PFSK-1 (cell line): ENCODE measurements around the gene RSPH1.

Experiments
- FOXP2 ChIP-seq: optimal IDR thresholded peaks from 2 replicates; pipeline ENCODE3; 2011; ENCODE audit warnings: borderline replicate concordance, control low read depth, inconsistent platforms; ENCODE audit not compliant: insufficient read depth; ENCODE audit errors: extremely low read length, extremely low read depth
- POLR2AphosphoS5 ChIP-seq: IDR thresholded peaks from 2 replicates; pipeline ENCODE4 v1.6.1; 2012; ENCODE audit warnings: low read depth, mild to moderate bottlenecking, control low read depth, low read length, moderate library complexity
- REST ChIP-seq, 2 experiments: IDR thresholded peaks; 2 replicates each; pipeline versions ENCODE4 v1.6.1 to v1.8.0; 2011 to 2012; ENCODE audit warnings: low read depth in 2 of 2, low read length in 2 of 2, control low read depth in 1 of 2, inconsistent platforms in 1 of 2, mild to moderate bottlenecking in 1 of 2, moderate library complexity in 1 of 2; ENCODE audit not compliant: insufficient read depth in 1 of 2
- SIN3A ChIP-seq: IDR thresholded peaks from 2 replicates; pipeline ENCODE4 v1.6.1; 2012; ENCODE audit warnings: mild to moderate bottlenecking, low read length, moderate library complexity, borderline replicate concordance; ENCODE audit not compliant: insufficient read depth
- TAF1 ChIP-seq: IDR thresholded peaks from 2 replicates; pipeline ENCODE4 v1.6.1; 2012; ENCODE audit warnings: low read length, control low read depth, borderline replicate concordance; ENCODE audit not compliant: insufficient read depth

Gene RSPH1

DNA sequence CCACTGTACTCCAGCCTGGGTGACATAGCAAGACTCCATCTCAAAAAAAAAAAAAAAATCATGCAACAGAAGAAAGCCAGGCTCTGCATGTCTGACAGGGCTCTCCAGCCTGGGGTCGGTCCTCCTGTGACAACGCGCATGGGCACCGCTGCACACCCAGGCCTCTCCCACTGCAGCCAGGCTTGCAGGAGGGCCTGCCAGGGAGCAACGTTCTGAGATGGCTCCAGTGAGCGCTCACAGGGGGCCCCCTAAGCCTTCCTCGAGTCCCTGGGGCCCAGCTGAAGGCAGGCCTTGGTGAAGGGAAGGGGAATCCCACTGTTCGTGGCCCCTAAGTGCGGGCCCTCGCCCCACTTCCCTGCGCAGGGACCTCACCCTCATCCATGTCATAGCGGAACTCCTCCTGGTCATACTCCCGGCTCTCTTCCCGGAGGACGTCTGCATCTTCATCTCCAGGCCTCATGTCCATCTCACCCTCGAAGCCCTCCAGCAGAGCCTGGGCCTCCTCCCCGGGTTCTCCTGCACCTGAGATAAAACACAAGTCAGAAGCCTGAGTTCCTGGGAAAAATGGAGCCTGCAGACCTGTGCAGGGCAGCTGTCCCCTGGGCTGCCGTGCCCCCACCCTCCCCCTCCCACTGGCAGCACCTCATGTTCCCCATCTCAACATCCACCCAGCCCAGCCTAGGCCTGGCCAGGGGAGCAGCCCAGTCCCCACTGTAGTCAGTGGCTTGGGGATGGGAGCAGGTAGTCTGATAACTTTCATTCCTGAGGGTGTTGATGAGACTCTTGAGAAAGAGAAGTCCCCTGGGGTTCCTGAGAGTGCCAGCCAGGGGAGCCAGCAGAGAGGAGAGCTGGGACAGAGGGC is 20.3 kb downstream of the RSPH1 start:
- TF ChIP-seq TAF1 = no peak
- TF ChIP-seq REST (IDR thresholded peaks at IDR 0.05; ENCODE audit: insufficient read depth in 1 of 2, low read depth in 2 of 2, low read length in 2 of 2) = no peak
- TF ChIP-seq FOXP2 = no peak
- no peak for TF ChIP-seq SIN3A
- TF ChIP-seq POLR2AphosphoS5 = no peak

- TF ChIP-seq FOXP2 (no peak), SIN3A (no peak), TAF1 (no peak), POLR2AphosphoS5 (no peak), REST (IDR thresholded peaks at IDR 0.05; ENCODE audit: insufficient read depth in 1 of 2, low read depth in 2 of 2, low read length in 2 of 2) (no peak)
Measured at GRCh38 chr21:42475036-42475435, 21.0 kb downstream of the RSPH1 start.

DNA sequence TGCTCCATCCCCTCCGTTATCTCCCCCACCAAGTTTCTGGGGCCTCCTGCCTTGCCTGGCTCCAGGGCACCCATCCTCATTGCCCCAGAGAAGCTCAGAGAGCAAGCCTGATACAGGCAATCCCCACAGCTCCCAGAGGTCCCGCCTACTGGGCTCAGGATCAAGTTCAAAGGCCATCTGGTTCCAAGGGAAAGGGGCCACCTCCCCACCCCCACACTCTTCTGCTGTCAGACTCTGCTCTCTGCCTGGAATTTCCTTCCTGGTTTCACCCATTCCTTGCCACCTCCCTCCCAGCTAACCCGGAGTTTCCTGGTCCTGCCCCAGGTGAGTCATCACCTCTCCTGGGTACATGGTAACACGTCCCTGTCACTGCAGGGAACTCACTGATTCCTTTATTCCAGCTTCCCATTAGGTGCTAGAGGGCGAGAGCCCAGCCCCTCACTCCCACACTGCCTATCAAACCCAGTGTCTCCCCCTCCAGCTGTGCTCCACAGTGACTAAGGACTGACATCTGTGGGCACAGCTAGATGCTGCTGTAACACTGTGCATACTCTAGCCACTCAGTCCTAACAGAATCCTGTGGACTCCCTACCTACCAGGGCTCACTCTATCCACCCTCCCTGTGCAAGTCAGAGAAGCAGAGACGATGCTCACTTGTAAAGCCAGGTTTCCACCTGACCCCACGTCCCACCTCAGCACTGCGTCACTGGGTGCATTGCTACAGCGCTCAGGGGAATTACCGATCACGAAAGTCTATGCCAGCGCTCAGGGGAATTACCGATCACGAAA is 21.8 kb downstream of the RSPH1 start:
- TF ChIP-seq REST (IDR thresholded peaks at IDR 0.05; ENCODE audit: insufficient read depth in 1 of 2, low read depth in 2 of 2, low read length in 2 of 2) = no peak
- TF ChIP-seq SIN3A = no peak
- no peak for TF ChIP-seq POLR2AphosphoS5
- TF ChIP-seq TAF1 = no peak
- TF ChIP-seq FOXP2 = no peak

DNA sequence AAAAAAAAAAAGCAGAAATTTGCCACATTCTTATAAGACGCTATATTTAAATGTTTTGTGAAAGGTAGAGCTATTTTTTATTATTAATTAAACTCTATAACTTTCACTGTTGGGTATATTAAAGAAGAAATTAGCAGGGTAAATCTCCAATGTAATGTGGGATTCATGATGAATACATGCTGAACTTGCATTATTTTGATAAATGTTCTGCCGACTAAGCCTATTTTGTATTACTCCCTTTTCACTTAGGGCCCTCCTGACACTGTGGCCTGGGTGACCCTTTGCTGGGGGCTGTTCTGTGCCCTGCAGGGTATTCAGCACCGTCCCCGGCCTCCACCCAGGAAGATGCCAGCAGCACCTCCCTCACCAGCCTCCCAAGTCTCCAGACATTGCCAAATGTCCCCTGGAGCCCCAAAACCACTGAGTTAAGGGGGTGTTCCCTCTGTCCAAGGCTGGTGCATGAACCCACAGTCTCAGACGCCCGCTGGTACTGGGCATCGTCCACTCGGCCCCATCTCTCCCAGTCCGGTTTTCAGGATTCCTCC is 22.5 kb downstream of the RSPH1 start:
- TF ChIP-seq POLR2AphosphoS5 (no peak), REST (IDR thresholded peaks at IDR 0.05; ENCODE audit: insufficient read depth in 1 of 2, low read depth in 2 of 2, low read length in 2 of 2) (no peak), FOXP2 (no peak), TAF1 (no peak), SIN3A (no peak)
